Astrocyte (in vitro differentiated cells and primary cell): Measurements from ENCODE around the gene CORO2A. TPM values are rescaled to one million over a fixed set of nuclear protein-coding genes. Genes with fewer than 3 reads are reported as not detected.

Experiments
- DNase-seq: peaks from one replicate; pipeline ENCODE4 v3.0.0-alpha.2; 2010; ENCODE audit warnings: low read depth
- FAIRE-seq: peaks from 2 replicates; lab custom pipeline; 2011; peaks lifted over from hg19 to GRCh38; lab: Jason Lieb, UNC
- H2AFZ ChIP-seq: 2 replicates; pipeline ENCODE4 v1.6.0; 2012; ENCODE audit warnings: low read depth, low read length, inconsistent platforms
- H3K27ac ChIP-seq: 2 replicates; pipeline ENCODE4 v1.5.1; 2011; ENCODE audit warnings: low read depth, low read length, inconsistent platforms
- H3K27me3 ChIP-seq: 2 replicates; pipeline ENCODE4 v1.6.0; 2011; ENCODE audit warnings: low read length, inconsistent platforms; ENCODE audit not compliant: insufficient read depth
- H3K36me3 ChIP-seq: 2 replicates; pipeline ENCODE4 v1.5.1; 2011; ENCODE audit warnings: low read length, inconsistent platforms; ENCODE audit not compliant: insufficient read depth
- H3K4me1 ChIP-seq: 2 replicates; pipeline ENCODE4 v1.5.1; 2011; ENCODE audit warnings: low read length, inconsistent platforms; ENCODE audit not compliant: insufficient read depth
- H3K4me2 ChIP-seq: 2 replicates; pipeline ENCODE4 v1.6.0; 2012; ENCODE audit warnings: low read length, inconsistent platforms
- H3K4me3 ChIP-seq: 2 replicates; pipeline ENCODE4 v1.5.1; 2011; ENCODE audit warnings: low read depth, mild to moderate bottlenecking, low read length, inconsistent platforms; ENCODE audit not compliant: insufficient read depth
- H3K79me2 ChIP-seq: 2 replicates; pipeline ENCODE4 v1.6.0; 2012; ENCODE audit warnings: mild to moderate bottlenecking, low read length, inconsistent platforms; ENCODE audit not compliant: insufficient read depth
- H3K9ac ChIP-seq: 2 replicates; pipeline ENCODE4 v1.6.0; 2012; ENCODE audit warnings: mild to moderate bottlenecking, low read length, inconsistent platforms
- H3K9me3 ChIP-seq: 2 replicates; pipeline ENCODE4 v1.5.1; 2012; ENCODE audit warnings: low read depth, mild to moderate bottlenecking, low read length, inconsistent platforms; ENCODE audit not compliant: insufficient read depth
- H4K20me1 ChIP-seq: 2 replicates; pipeline ENCODE4 v1.6.0; 2012; ENCODE audit warnings: low read length, inconsistent platforms; ENCODE audit not compliant: insufficient read depth
- H3K27ac Mint-ChIP-seq: one replicate; pipeline ENCODE4 v1.8.0; 2021; ENCODE audit warnings: mild to moderate bottlenecking, mixed read lengths; ENCODE audit not compliant: unreplicated experiment
- H3K27me3 Mint-ChIP-seq: one replicate; pipeline ENCODE4 v1.8.0; 2021; ENCODE audit warnings: low read depth, mixed read lengths; ENCODE audit not compliant: unreplicated experiment
- H3K36me3 Mint-ChIP-seq: one replicate; pipeline ENCODE4 v1.8.0; 2021; ENCODE audit warnings: low read depth, mixed read lengths; ENCODE audit not compliant: unreplicated experiment
- H3K4me1 Mint-ChIP-seq: one replicate; pipeline ENCODE4 v1.8.0; 2021; ENCODE audit warnings: low read depth, mixed read lengths; ENCODE audit not compliant: unreplicated experiment
- H3K4me3 Mint-ChIP-seq: one replicate; pipeline ENCODE4 v1.8.0; 2021; ENCODE audit warnings: mild to moderate bottlenecking, moderate library complexity, mixed read lengths; ENCODE audit not compliant: unreplicated experiment
- H3K9me3 Mint-ChIP-seq: one replicate; pipeline ENCODE4 v1.8.0; 2021; ENCODE audit warnings: mild to moderate bottlenecking, mixed read lengths; ENCODE audit not compliant: unreplicated experiment
- CTCF ChIP-seq: IDR thresholded peaks from 2 replicates; pipeline ENCODE4 v1.5.1; 2011; ENCODE audit warnings: low read depth, mild to moderate bottlenecking, inconsistent platforms, low read length, moderate library complexity; ENCODE audit not compliant: insufficient read depth
- EZH2 ChIP-seq: IDR thresholded peaks from 2 replicates; pipeline ENCODE4 v1.6.1; 2012; ENCODE audit warnings: mild to moderate bottlenecking, low read length, inconsistent platforms; ENCODE audit not compliant: insufficient read depth
- total RNA-seq: library from RNA; stranded (reverse); gene quantifications from 2 replicates; pipeline ENCODE4 v1.2.1, GENCODE V29; 2021

Gene CORO2A
- total RNA-seq, 1 donor from 2014 or later = 11.1 TPM

GRCh38 chr9:98135558-98135934 is 56.9 kb downstream of the CORO2A start:
- Mint-ChIP-seq H3K4me1 (no peaks in the 10 kb centered on the region), H3K27me3 (peaks cover 10% of the 10 kb centered on the region), H3K27ac (no peak overlapping the region), H3K9me3 (no peaks in the 10 kb centered on the region), H3K36me3 (peaks cover 12% of the 10 kb centered on the region), H3K4me3 (no peak overlapping the region)
- FAIRE-seq (no peak), DNase-seq (no peak)
- Histone ChIP-seq H3K9ac (no peak overlapping the region), H3K79me2 (no peaks in the 10 kb centered on the region), H3K27ac (no peak overlapping the region), H3K4me1 (no peaks in the 10 kb centered on the region), H3K36me3 (no peaks in the 10 kb centered on the region), H3K27me3 (peaks cover 6% of the 10 kb centered on the region), H3K4me2 (no peak overlapping the region), H3K9me3 (no peaks in the 10 kb centered on the region), H4K20me1 (no peaks in the 10 kb centered on the region), H3K4me3 (no peak overlapping the region), H2AFZ (no peak overlapping the region)
- TF ChIP-seq CTCF (no peak), EZH2 (no peak)

- Histone ChIP-seq H3K4me3 (no peak overlapping the region), H3K9me3 (no peaks in the 10 kb centered on the region), H3K36me3 (no peaks in the 10 kb centered on the region), H3K27ac (no peak overlapping the region), H3K4me1 (no peaks in the 10 kb centered on the region), H3K79me2 (no peaks in the 10 kb centered on the region), H3K9ac (no peak overlapping the region), H3K27me3 (peaks cover 6% of the 10 kb centered on the region), H2AFZ (no peak overlapping the region), H3K4me2 (no peak overlapping the region), H4K20me1 (no peaks in the 10 kb centered on the region)
- DNase-seq (no peak), FAIRE-seq (no peak)
- Mint-ChIP-seq H3K27ac (no peak overlapping the region), H3K4me3 (no peak overlapping the region), H3K4me1 (no peaks in the 10 kb centered on the region), H3K9me3 (no peaks in the 10 kb centered on the region), H3K36me3 (peaks cover 14% of the 10 kb centered on the region), H3K27me3 (peaks cover 10% of the 10 kb centered on the region)
- no peak for TF ChIP-seq EZH2
- TF ChIP-seq CTCF = no peak
Measured at GRCh38 chr9:98134702-98135557, 57.5 kb downstream of the CORO2A start.
